Erythroblast (primary cell): ENCODE measurements around the gene GSTM2.
"Not testable (repeated sequence)": the region's sequence is repeated elsewhere in the genome, so short reads cannot be mapped to it uniquely, and the experiment has no call there.

Experiments
- DNase-seq, 2 experiments: peaks; one replicate each; lab custom pipeline; 2025; lab: John Stamatoyannopoulos, UW
- GATA1 ChIP-seq: IDR thresholded peaks from 2 replicates; pipeline ENCODE4 v1.6.1; 2011; ENCODE audit warnings: low read depth, mild to moderate bottlenecking, control low read depth, low read length, moderate library complexity
- POLR2A ChIP-seq: IDR thresholded peaks from 2 replicates; pipeline ENCODE4 v1.6.1; 2011; ENCODE audit warnings: mild to moderate bottlenecking, low read length

Gene GSTM2

GRCh38 chr1:109668123-109668775 is 392 bp downstream of the GSTM2 start:
- no peak for TF ChIP-seq POLR2A
- no peak for DNase-seq

DNA sequence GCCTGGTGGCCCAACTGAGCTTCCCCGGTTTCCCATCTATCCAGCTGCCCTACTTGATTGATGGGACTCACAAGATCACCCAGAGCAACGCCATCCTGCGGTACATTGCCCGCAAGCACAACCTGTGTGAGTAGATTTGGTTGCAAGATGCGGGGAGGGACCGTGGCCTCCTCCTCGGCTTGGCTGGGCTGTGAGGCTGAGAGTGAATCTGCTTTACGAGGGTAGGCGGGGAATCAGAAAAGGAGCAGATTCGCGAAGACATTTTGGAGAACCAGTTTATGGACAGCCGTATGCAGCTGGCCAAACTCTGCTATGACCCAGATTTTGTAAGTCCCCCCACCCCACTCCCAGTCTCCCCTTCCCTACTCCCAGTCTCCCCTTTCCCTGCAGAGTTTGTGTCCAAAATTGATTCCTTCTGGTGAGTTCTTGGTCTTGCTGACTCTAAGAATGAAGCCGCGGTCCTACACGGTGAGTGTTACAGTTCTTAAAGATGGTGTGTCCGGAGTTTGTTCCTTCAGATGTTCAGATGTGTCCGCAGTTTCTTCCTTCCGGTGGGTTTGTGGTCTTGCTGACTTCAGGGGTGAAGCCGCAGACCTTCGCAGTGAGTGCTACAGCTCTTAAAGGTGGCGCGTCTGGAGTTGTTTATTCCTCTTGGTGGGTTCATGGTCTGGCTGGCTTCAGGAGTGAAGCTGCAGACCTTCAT is 1.5 kb downstream of the GSTM2 start:
- no peak for DNase-seq
- TF ChIP-seq POLR2A (no peak), GATA1 (no peak)

GRCh38 chr1:109669949-109670302 is 2.1 kb downstream of the GSTM2 start:
- peak; percentile 13 to 26 for DNase-seq

GRCh38 chr1:109671067-109671466 is 3.2 kb downstream of the GSTM2 start:
- TF ChIP-seq POLR2A: no peak
- TF ChIP-seq GATA1: no peak
- no peak for DNase-seq

DNA sequence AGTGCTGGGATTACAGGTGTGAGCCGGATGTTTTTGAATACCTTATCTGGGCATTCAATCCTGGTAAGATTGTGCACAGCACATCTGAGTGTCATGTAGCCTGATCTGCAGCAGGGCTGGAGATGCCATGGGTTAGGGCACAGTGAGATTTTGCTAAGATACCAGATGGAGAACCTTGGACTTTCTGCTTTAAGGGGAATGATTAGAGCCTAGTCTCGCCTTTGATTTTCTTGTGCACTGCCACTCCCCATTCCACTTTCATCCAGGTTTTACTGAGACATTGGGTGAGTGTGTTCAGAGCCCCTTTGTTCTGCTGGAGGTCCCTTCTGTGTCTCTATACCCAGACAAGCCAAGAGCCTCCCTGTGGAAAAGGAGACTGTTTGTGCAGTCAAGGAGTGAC is 6.0 kb downstream of the GSTM2 start:
- DNase-seq: not testable (repeated sequence)

- DNase-seq: not testable (repeated sequence)
Measured at GRCh38 chr1:109676683-109677381, 9.0 kb downstream of the GSTM2 start.

- no peak for DNase-seq
- TF ChIP-seq POLR2A (no peak), GATA1 (no peak)
Measured at GRCh38 chr1:109677459-109677858, 9.6 kb downstream of the GSTM2 start.

DNA sequence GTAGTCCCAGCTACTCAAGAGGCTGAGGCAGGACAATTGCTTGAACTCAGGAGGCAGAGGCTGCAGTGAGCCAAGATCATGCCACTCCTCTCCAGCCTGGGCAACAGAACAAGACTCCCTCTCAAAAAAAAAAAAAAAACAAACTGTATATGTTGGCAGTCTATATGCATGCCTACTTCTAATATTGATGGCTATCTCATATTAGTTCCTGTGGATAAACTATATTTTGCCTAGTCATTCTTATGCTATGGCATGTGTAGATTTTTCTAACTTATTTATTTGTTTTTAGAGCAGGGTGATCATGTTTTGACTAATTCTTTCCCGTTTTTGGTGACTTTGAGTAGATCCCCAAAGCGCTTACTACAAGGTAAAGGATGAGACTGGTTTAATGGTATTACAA is 10.8 kb downstream of the GSTM2 start:
- not testable (repeated sequence) for DNase-seq

DNA sequence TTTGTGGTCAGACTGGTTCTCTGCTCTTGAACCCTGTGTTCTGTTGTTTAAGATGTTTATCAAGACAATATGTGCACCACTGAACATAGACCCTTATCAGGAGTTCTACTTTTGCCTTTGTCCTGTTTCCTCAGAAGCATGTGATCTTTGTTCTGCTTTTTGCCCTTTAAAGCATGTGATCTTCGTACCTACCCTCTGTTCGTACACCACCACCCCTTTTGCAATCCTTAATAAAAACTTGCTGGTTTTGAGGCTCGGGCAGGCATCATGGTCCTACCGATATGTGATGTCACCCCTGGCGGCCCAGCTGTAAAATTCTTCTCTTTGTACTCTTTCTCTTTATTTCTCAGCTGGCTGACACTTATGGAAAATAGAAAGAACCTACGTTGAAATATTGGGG is 16.9 kb downstream of the GSTM2 start:
- DNase-seq: not testable (repeated sequence)

DNA sequence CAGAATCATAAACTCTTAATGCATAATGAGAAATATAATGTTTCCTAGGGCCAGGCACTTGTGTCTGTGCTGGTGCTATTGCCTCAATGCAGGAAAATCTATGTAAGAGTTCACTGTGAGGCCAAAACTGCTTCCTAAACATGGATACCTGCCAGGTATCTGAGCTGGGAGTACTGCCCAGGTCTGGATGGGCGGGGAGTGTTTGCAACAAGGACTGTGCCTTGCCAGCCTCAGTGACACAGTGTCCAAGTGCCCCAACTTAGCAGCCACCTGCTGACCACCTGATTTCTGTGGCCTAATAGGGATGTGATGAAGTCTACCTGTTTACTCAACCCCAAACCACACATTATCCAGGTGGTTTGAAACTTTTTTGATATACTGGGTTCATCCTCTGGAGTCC is 17.5 kb downstream of the GSTM2 start:
- not testable (repeated sequence) for DNase-seq

- not testable (repeated sequence) for DNase-seq
Measured at GRCh38 chr1:109685890-109686289, 18.0 kb downstream of the GSTM2 start.

DNA sequence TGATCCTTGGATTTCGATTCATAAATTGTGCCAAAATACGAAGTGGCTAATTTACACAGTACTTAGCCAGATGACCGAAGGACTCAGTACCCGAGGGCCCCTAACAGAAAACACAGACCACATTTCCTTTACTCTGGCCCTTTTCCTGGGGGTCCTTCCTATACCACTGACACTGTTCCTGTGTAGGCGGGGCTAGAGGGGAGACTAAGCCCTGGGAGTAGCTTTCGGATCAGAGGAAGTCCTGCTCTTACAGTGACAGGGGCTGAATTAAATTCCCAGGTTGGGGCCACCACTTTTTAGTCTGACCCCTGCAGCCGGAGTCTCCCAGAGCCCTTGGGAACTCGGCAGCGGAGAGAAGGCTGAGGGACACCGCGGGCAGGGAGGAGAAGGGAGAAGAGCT is 19.3 kb downstream of the GSTM2 start:
- not testable (repeated sequence) for DNase-seq

DNA sequence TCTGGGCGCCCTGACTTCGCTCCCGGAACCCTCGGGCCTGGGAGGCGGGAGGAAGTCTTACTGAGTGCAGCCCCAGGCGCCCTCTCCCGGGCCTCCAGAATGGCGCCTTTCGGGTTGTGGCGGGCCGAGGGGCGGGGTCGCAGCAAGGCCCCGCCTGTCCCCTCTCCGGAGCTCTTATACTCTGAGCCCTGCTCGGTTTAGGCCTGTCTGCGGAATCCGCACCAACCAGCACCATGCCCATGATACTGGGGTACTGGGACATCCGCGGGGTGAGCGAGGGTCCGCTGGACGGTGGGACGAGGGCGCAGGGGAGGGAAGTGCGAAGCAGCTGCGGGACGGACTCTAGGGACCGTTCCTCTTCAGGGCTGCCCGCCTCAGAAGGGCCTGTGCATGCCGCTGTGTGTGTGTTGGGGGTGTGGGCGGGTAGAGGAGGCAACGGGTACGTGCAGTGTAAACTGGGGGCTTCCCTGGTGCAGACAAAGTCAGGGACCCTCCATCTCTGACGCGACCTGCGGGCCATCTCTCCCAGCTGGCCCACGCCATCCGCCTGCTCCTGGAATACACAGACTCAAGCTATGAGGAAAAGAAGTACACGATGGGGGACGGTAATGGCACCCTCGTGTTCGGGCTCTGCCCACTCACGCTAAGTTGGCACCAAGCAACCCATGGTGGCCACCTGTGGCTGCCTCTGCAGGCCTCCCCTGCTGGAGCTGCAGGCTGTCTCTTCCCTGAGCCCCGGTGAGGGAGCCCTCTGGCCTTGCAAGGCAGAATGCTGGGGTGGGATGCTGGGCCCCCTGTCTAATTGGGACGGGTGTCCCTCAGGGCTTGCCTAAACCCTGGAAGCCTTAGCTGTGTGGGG is 20.0 kb downstream of the GSTM2 start, which contains the start of gene GSTM1:
Gene GSTM1 (plus strand): TSS at position 177 of the 859 bp plus-strand sequence. CDS start 57 bp downstream, at position 234.
- DNase-seq: peak; percentile 80 to 84
- TF ChIP-seq GATA1 (no peak), POLR2A (no peak)

GRCh38 chr1:109689844-109690405 is 22.1 kb downstream of the GSTM2 start:
- no peak for DNase-seq
- TF ChIP-seq POLR2A (no peak), GATA1 (no peak)

- no peak for DNase-seq
- TF ChIP-seq POLR2A (no peak), GATA1 (no peak)
Measured at GRCh38 chr1:109691759-109692158, 23.9 kb downstream of the GSTM2 start.

DNA sequence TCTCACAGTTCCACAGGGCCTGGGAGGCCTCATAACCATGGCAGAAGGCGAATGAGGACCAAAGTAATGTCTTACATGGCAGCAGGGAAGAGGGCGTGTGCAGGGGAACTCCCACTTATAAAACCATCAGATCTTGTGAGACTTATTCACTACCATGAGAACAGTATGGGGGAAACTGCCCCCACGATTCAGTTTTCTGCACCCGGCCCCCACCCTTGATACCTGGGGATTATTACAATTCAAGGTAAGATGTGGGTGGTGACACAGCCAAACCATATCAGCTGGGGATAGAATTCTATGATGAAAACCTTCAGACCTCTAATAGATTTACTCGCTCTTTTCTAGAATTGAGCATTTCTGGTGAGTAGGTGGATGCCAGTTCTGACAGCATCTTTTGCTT is 26.5 kb downstream of the GSTM2 start:
- not testable (repeated sequence) for DNase-seq

- DNase-seq: not testable (repeated sequence)
Measured at GRCh38 chr1:109695138-109695537, 27.3 kb downstream of the GSTM2 start.
